Ishikawa (cell line): ENCODE results near the gene LRFN3.

Experiments used
- CREB1 ChIP-seq: IDR thresholded peaks from 2 replicates; pipeline ENCODE4 v1.6.1; 2012; ENCODE audit warnings: low read depth
- TAF1 ChIP-seq: IDR thresholded peaks from 2 replicates; pipeline ENCODE4 v1.6.1; 2012; ENCODE audit warnings: low read depth, mild to moderate bottlenecking

DNA sequence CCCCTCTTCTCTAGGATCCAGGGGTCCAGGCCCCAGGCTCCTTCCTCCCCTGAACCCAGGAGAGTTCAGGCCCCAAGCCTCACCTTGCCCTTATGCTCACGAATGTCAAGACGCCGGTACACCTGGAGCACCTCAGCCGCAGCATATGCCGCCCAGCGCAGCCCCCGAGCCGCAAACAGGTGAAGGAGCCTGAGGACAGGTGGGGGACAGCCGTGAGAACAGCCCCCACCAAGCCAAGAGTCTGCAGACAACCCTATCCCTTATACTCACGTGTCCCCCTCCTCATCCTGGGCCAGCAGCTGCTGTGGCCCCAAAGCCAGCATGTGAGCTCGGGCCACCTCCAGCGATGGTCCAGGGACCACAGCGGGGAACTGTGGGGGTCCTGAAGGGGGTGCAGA is 39.5 kb upstream of the LRFN3 start:
- TF ChIP-seq TAF1 (no peak), CREB1 (no peak)
